ENCODE measurements around the gene ARL10. TPM values are rescaled to one million over a fixed set of nuclear protein-coding genes. Genes with fewer than 3 reads are reported as not detected.

Gene ARL10
- total RNA-seq, 2 donors from 2014 or later, result 10.2 to 11.4 TPM

GRCh38 chr5:176361437-176362232 lies 3.7 kb upstream of the ARL10 start, which contains the start of gene KIAA1191:
TSS of gene KIAA1191 (minus strand) at chr5:176361764. CDS start at chr5:176359508, 2,256 bp downstream.
- H3K4me1 ChIP-seq (ENCODE audit: control insufficient read depth, insufficient read depth, low read length), result peaks cover 2% of the 10 kb centered on the region
- H3K36me3 Mint-ChIP-seq (ENCODE audit: low read depth), result peaks cover 28% of the 10 kb centered on the region
- H3K9ac ChIP-seq (ENCODE audit: extremely low read depth, low read length, poor library complexity, severe bottlenecking), result peak within 1 kb of the TSS; percentile 93
- peaks cover 7% of the 10 kb centered on the region for H3K4me1 Mint-ChIP-seq
- no peak for TF ChIP-seq CTCF (conservative IDR thresholded peaks at IDR 0.05)
- WGBS, 2 experiments (ENCODE audit: insufficient coverage in 1 of 2, insufficient read length in 1 of 2), result 1% methylated on average over 28 to 56 of the region's 56 CpGs
- H3K9me3 ChIP-seq (ENCODE audit: control insufficient read depth, low read length), result no peaks in the 10 kb centered on the region
- H3K27ac ChIP-seq (ENCODE audit: low read depth, low read length), result peak within 1 kb of the TSS; percentile 84
- H3K36me3 ChIP-seq (ENCODE audit: control insufficient read depth, insufficient read depth, low read length), result peaks cover 26% of the 10 kb centered on the region
- peaks cover 42% of the 10 kb centered on the region for H3K27me3 Mint-ChIP-seq (ENCODE audit: insufficient read depth)
- peak; percentile 96 for DNase-seq
- H3K9me3 Mint-ChIP-seq, result no peaks in the 10 kb centered on the region
- peak within 1 kb of the TSS; percentile 94 for H3K4me3 Mint-ChIP-seq
- peak within 1 kb of the TSS; percentile 96 for H3K27ac Mint-ChIP-seq
- H3K4me3 ChIP-seq (ENCODE audit: low read length), result peak within 1 kb of the TSS; percentile 97
- H3K27me3 ChIP-seq (ENCODE audit: control insufficient read depth, insufficient read depth, low read length, poor library complexity, severe bottlenecking), result peaks cover 40% of the 10 kb centered on the region

- Histone ChIP-seq H3K4me3 (ENCODE audit: low read length) (peak overlapping the region; percentile 97), H3K27me3 (ENCODE audit: control insufficient read depth, insufficient read depth, low read length, poor library complexity, severe bottlenecking) (peaks cover 43% of the 10 kb centered on the region), H3K4me1 (ENCODE audit: control insufficient read depth, insufficient read depth, low read length) (peaks cover 2% of the 10 kb centered on the region), H3K9ac (ENCODE audit: extremely low read depth, low read length, poor library complexity, severe bottlenecking) (peak overlapping the region; percentile 93), H3K27ac (ENCODE audit: low read depth, low read length) (no peak overlapping the region), H3K9me3 (ENCODE audit: control insufficient read depth, low read length) (no peaks in the 10 kb centered on the region), H3K36me3 (ENCODE audit: control insufficient read depth, insufficient read depth, low read length) (peaks cover 22% of the 10 kb centered on the region)
- no peak overlapping the region for H3K27ac Mint-ChIP-seq
- no peaks in the 10 kb centered on the region for H3K9me3 Mint-ChIP-seq
- H3K4me3 Mint-ChIP-seq, result peak overlapping the region; percentile 94
- peaks cover 23% of the 10 kb centered on the region for H3K36me3 Mint-ChIP-seq (ENCODE audit: low read depth)
- no peak for DNase-seq
- H3K27me3 Mint-ChIP-seq (ENCODE audit: insufficient read depth), result peaks cover 46% of the 10 kb centered on the region
- TF ChIP-seq CTCF (conservative IDR thresholded peaks at IDR 0.05), result no peak
- 52 to 62% methylated on average over 5 to 8 of the region's 8 CpGs for WGBS, 2 experiments (ENCODE audit: insufficient coverage in 1 of 2, insufficient read length in 1 of 2)
- peaks cover 7% of the 10 kb centered on the region for H3K4me1 Mint-ChIP-seq
Observed at GRCh38 chr5:176362233-176362490, 3.1 kb upstream of the ARL10 start.

- peak overlapping the region; percentile 83 for H3K4me3 ChIP-seq (ENCODE audit: low read length)
- peaks cover 43% of the 10 kb centered on the region for H3K27me3 ChIP-seq (ENCODE audit: control insufficient read depth, insufficient read depth, low read length, poor library complexity, severe bottlenecking)
- TF ChIP-seq CTCF (conservative IDR thresholded peaks at IDR 0.05), result peak; percentile 31
- peaks cover 1% of the 10 kb centered on the region for H3K36me3 ChIP-seq (ENCODE audit: control insufficient read depth, insufficient read depth, low read length)
- no peak overlapping the region for H3K9ac ChIP-seq (ENCODE audit: extremely low read depth, low read length, poor library complexity, severe bottlenecking)
- no peak for DNase-seq
- Mint-ChIP-seq H3K27me3 (ENCODE audit: insufficient read depth) (peaks cover 57% of the 10 kb centered on the region), H3K4me3 (peak overlapping the region; percentile 53), H3K27ac (no peak overlapping the region), H3K9me3 (no peaks in the 10 kb centered on the region), H3K36me3 (ENCODE audit: low read depth) (peaks cover 13% of the 10 kb centered on the region), H3K4me1 (peaks cover 4% of the 10 kb centered on the region)
- WGBS, 2 experiments (ENCODE audit: insufficient coverage in 1 of 2, insufficient read length in 1 of 2), result 48 to 70% methylated on average over 14 to 27 of the region's 28 CpGs
- H3K27ac ChIP-seq (ENCODE audit: low read depth, low read length), result no peak overlapping the region
- H3K9me3 ChIP-seq (ENCODE audit: control insufficient read depth, low read length), result no peaks in the 10 kb centered on the region
- peaks cover 2% of the 10 kb centered on the region for H3K4me1 ChIP-seq (ENCODE audit: control insufficient read depth, insufficient read depth, low read length)
Observed at GRCh38 chr5:176364765-176365350, 429 bp upstream of the ARL10 start.
